HAP-1 (cell line): ENCODE results near the gene HIVEP1.
A peak's percentile ranks its signal among the peaks of the same experiment; 100 is the strongest.

Experiments
- DNase-seq, 2 experiments: peaks; one replicate each; pipeline ENCODE4 v3.0.0-alpha.2; 2016 to 2020; ENCODE audit warnings: low spot score in 2 of 2
- H3K27me3 ChIP-seq: fragments of 250-450 bp; sonication (Bioruptor Pico); 2 replicates; pipeline ENCODE4 v1.5.1; 2020; ENCODE audit warnings: low read depth, mild to moderate bottlenecking, moderate library complexity
- H3K36me3 ChIP-seq: fragments of 250-450 bp; sonication (Bioruptor Pico); replicated peaks from 2 replicates; pipeline ENCODE4 v1.5.1; 2020; ENCODE audit warnings: mild to moderate bottlenecking
- H3K4me1 ChIP-seq: fragments of 250-450 bp; sonication (Bioruptor Pico); 2 replicates; pipeline ENCODE4 v1.5.1; 2020; ENCODE audit warnings: mild to moderate bottlenecking
- H3K4me3 ChIP-seq: fragments of 250-450 bp; sonication (Bioruptor Pico); 2 replicates; pipeline ENCODE4 v1.5.1; 2020; ENCODE audit warnings: mild to moderate bottlenecking, moderate library complexity
- H3K9me3 ChIP-seq: fragments of 250-450 bp; sonication (Bioruptor Pico); 2 replicates; pipeline ENCODE4 v1.5.1; 2020; ENCODE audit warnings: mild to moderate bottlenecking, moderate library complexity
- in situ Hi-C: fragments of 300-500 bp; cut with MboI; formaldehyde crosslinking; loops from 3 replicates; pipeline ENCODE4 v1.14.3; 2020; ENCODE audit warnings: low sequenced_read_pairs, inconsistent platforms, mixed read lengths

The HIVEP1 gene

DNA sequence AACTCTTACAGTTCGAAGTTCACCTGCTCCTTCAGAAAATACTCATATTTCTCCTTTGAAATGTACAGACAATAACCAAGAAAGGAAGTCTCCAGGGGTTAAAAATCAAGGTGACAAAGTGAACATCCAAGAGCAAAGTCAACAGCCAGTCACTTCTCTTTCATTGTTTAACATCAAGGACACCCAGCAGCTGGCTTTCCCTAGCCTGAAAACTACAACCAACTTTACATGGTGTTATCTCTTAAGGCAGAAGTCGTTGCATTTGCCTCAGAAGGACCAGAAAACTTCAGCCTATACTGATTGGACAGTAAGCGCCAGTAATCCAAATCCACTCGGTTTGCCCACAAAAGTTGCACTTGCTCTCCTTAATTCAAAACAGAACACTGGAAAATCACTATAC, 113.3 kb downstream of the HIVEP1 start:
- in situ Hi-C loops = no loop called here
- H3K4me3 ChIP-seq = no peak overlapping the region
- H3K4me1 ChIP-seq = no peaks in the 10 kb centered on the region
- H3K27me3 ChIP-seq = no peaks in the 10 kb centered on the region
- H3K36me3 ChIP-seq = no peaks in the 10 kb centered on the region
- no peaks in the 10 kb centered on the region for H3K9me3 ChIP-seq
- DNase-seq = no peak

DNA sequence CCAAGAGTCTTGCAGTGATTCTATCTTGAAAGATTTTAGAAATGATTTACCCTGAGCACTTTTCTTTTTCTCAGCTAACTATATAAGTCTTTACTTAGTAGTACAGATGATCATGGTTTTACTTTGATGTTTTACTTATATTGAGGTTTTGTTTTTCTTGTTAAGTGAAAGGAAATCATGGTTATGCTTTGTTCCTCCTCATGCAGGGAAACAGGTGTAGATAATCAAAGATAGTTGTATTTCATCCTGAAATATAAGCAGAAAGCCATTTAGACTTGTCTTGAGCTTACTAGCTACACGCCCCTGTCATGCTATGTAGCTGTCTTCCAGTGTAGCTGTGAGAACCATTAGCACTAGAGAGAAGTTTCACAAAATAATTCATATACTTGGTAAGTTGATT, 113.9 kb downstream of the HIVEP1 start:
- in situ Hi-C loops = no loop called here
- H3K4me1 ChIP-seq = no peaks in the 10 kb centered on the region
- H3K27me3 ChIP-seq = no peaks in the 10 kb centered on the region
- no peak overlapping the region for H3K4me3 ChIP-seq
- no peak for DNase-seq
- H3K36me3 ChIP-seq = no peaks in the 10 kb centered on the region
- H3K9me3 ChIP-seq = no peaks in the 10 kb centered on the region

DNA sequence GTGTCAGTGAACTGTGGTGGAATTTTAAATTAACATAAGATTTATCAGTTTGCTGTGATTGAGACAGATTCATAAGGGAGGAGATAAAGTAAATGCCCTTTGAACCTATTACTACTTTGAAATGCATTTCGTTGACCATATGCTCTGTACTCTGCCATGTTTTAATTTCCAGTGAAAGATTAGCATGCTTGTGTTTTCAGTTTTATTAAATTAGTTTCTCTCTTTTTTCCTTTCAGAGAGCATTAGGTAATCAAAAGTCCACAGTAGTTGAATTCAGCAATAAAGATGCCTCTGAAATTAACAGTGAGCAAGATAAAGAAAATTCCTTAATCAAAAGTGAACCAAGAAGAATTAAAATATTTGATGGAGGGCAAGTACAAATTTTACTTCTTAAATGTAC, 117.4 kb downstream of the HIVEP1 start:
- H3K36me3 ChIP-seq = no peaks in the 10 kb centered on the region
- DNase-seq = no peak
- no peak overlapping the region for H3K4me3 ChIP-seq
- in situ Hi-C loops = no loop called here
- H3K9me3 ChIP-seq = no peaks in the 10 kb centered on the region
- H3K4me1 ChIP-seq = no peaks in the 10 kb centered on the region
- no peaks in the 10 kb centered on the region for H3K27me3 ChIP-seq

DNA sequence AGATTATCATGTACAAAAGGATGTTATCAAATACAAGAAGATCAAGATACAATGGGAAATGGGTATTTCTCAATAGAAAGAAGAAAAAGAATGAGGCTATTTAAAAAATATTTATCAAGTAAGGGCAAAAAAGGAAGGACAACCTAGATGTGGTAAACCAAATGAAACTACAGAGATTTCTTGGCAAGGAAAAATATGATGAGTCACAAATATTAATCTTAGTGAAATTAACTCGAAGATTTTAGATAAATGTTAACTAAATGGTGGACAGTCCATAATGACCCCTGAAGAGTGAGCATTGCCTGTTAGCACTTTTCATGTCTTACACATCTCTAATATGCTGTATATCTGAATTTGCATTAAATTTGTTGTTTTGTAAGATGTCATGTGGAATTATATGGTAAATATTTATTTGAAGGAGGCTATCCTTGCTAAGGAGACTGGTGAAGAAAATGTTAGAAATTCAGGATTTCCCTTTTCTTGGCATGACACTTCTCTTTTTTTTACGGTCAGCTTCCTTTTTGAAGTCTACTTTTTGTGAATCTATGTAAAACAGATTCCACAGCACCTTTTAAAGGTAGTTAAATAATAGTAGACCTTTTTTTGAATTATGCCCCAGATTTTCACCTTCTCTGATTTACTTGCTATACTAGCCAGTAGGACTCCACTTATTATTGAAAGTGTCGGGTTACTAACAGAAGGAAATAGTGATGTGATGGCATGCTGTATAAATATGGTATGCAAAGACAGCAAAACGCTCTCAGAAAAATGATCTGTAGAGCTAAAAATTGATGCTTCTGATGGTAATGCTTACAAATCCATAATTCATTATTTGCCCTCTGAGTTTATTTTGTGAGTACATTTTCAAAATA, 120.5 kb downstream of the HIVEP1 start:
- H3K4me1 ChIP-seq = no peaks in the 10 kb centered on the region
- H3K9me3 ChIP-seq = no peaks in the 10 kb centered on the region
- DNase-seq = no peak
- H3K27me3 ChIP-seq = no peaks in the 10 kb centered on the region
- no peak overlapping the region for H3K4me3 ChIP-seq
- H3K36me3 ChIP-seq = no peaks in the 10 kb centered on the region
- in situ Hi-C loops = no loop called here

DNA sequence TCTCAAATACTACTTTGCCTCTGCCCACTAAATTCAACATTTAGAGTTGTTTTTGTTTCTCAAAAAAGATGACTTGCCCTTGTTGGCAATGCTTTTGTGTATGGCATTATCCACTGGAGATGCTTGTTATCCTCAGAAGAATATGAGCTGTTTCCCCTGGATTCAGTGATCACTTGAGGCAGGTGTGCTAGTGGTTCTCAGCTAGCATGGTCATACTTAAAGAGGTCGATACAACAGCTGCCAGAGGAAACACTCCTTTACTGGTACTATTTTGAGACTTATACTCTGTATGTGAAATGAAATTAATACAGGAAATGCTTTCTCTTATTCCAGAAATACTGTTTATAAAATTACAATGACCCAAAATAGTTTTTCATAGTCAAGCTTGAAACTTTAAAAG, 122.5 kb downstream of the HIVEP1 start:
- Histone ChIP-seq H3K9me3 (no peaks in the 10 kb centered on the region), H3K27me3 (no peaks in the 10 kb centered on the region), H3K4me3 (no peak overlapping the region), H3K4me1 (no peaks in the 10 kb centered on the region), H3K36me3 (no peaks in the 10 kb centered on the region)
- DNase-seq = no peak
- in situ Hi-C loops = no loop called here

DNA sequence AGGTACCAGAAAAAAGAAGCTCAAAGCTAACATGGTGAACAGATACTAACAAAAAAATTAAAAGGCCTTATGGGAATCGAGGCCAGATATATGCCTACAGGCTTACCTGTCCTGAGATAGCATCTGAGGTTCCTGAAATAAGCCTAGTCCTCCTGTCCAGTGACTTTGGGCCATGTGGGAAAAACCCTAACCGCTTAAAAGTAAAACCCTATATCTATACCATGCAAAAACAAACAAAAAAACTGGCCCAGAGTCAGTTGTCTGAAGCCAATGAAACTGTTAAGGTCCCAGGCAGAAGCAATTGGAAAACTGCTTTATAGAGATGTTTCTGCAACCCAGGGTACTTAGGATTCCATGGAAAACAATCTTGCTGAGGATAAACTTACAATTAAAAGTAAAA, 122.9 kb downstream of the HIVEP1 start:
- Histone ChIP-seq H3K9me3 (no peaks in the 10 kb centered on the region), H3K4me1 (no peaks in the 10 kb centered on the region), H3K27me3 (no peaks in the 10 kb centered on the region), H3K36me3 (no peaks in the 10 kb centered on the region), H3K4me3 (no peak overlapping the region)
- in situ Hi-C loops = no loop called here
- no peak for DNase-seq

DNA sequence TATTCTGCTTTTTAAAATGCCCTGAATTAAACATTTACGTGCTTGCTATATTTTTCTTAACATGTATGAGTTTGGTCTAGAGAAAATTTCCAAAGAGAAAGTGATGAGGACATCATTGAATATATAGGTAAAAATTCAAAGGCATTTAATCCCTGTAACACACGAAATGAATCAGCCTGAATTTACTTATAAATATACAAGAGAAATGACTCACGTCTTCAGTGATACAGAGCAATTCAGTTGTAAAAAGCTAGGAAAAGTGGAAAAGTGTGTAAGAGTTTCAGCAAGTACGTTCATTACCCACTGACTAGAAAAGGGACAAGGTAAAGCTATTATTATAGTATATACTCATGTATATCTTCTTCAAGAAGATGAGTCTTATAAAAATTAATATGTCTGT, 124.8 kb downstream of the HIVEP1 start:
- Histone ChIP-seq H3K27me3 (no peaks in the 10 kb centered on the region), H3K4me1 (no peaks in the 10 kb centered on the region), H3K4me3 (no peak overlapping the region), H3K36me3 (no peaks in the 10 kb centered on the region), H3K9me3 (no peaks in the 10 kb centered on the region)
- in situ Hi-C loops = no loop called here
- no peak for DNase-seq

DNA sequence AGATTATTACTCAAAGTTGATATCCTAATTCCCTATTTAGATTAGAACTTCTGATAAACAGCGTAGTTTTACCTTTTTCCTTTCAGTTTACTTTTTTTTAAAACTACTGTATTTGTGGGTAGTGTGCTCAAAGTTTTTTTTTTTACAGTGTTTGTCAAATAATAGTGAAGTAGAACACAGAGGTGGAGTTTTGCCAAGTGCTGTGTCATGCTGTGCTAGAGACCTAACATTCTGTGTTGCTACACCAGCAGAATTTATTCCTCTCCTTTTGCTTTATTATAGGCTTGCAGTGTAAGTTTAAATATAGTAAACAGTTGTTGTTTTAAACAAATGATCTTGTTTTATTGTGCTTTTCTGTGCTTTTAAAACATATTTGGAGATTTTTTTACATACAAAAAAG, 125.4 kb downstream of the HIVEP1 start:
- no peak for DNase-seq
- no peaks in the 10 kb centered on the region for H3K9me3 ChIP-seq
- no peaks in the 10 kb centered on the region for H3K36me3 ChIP-seq
- in situ Hi-C loops = no loop called here
- no peak overlapping the region for H3K4me3 ChIP-seq
- H3K27me3 ChIP-seq = no peaks in the 10 kb centered on the region
- no peaks in the 10 kb centered on the region for H3K4me1 ChIP-seq

DNA sequence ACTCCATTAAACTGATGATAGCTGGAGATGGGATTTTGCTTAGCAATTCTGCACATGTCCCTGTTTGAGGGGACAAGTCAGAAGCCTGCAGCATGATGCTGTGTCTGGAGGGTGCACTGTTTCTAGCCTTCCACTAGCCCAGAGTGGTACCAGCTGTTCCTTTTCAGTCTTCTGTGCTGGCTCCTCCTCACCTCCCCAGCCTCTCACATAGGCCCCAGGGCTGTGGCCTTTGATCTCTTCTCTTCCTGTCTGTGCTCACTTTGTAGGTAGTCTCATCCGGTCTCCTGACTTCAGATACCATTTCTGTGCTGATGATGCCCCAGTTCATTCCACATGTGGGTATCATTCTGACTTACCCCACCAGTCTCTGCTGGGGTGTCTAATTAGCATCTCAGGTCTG, 126.3 kb downstream of the HIVEP1 start:
- Histone ChIP-seq H3K9me3 (no peaks in the 10 kb centered on the region), H3K4me1 (no peaks in the 10 kb centered on the region), H3K27me3 (no peaks in the 10 kb centered on the region), H3K4me3 (no peak overlapping the region), H3K36me3 (no peaks in the 10 kb centered on the region)
- in situ Hi-C loops = no loop called here
- DNase-seq = no peak

DNA sequence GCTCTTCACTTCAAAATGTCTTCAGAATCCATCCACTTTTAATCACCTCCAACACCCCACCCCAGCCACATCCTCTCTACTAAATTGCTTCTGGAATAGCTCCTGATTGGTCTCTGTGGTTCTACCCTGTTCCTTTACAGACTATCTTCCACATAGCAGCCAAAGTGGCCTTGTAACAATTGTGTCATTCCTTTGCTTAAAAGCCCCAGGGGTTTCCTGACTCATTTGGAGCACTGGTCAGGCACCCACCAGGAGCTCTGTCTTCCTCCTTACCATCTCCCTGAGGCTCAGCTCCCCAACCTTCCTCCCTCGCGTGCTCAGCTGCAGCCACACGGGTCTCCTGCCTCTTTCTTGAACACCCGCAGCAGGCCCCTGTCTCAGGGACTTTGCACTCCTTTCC, 126.8 kb downstream of the HIVEP1 start:
- in situ Hi-C loops = no loop called here
- no peaks in the 10 kb centered on the region for H3K36me3 ChIP-seq
- H3K27me3 ChIP-seq = no peaks in the 10 kb centered on the region
- no peaks in the 10 kb centered on the region for H3K4me1 ChIP-seq
- no peaks in the 10 kb centered on the region for H3K9me3 ChIP-seq
- no peak for DNase-seq
- H3K4me3 ChIP-seq = no peak overlapping the region

DNA sequence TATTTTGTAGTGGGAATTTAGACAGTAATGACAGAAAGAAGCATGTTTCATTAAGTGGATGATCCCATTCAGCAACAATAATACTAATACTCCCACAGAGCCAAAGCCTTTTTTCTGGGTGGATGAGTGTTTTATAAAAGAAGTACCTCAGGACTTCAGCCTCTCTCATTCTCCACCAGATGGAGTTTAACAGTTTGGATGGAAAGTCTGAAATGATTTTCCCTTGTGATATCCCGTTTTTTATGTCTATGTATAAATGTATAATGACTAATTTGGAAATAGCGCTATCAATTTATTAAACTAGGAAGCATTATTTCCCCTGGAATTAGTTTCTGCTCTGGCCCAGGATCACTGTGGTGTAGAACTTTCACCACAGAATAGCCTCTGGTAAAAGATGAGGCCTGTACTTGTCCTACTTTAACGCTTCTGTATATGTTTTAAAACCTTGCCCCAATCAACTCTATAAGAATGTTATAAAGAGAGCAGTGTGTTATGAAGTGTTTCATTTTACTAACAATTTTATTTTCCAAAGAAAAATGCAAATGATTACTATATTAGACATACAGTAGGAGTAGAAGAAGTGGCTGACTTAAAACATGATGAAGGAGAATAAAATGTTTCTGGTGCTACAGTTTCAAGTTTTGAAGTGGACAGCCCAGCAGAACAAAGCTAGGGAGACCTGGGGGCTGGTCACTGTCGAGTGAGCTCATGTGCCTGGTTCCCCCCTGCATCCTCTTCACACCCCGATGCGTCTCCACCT, 135.6 kb downstream of the HIVEP1 start:
- Histone ChIP-seq H3K4me3 (no peak overlapping the region), H3K36me3 (no peaks in the 10 kb centered on the region), H3K9me3 (no peaks in the 10 kb centered on the region), H3K27me3 (no peaks in the 10 kb centered on the region), H3K4me1 (peaks cover 9% of the 10 kb centered on the region)
- in situ Hi-C loops = no loop called here
- no peak for DNase-seq

DNA sequence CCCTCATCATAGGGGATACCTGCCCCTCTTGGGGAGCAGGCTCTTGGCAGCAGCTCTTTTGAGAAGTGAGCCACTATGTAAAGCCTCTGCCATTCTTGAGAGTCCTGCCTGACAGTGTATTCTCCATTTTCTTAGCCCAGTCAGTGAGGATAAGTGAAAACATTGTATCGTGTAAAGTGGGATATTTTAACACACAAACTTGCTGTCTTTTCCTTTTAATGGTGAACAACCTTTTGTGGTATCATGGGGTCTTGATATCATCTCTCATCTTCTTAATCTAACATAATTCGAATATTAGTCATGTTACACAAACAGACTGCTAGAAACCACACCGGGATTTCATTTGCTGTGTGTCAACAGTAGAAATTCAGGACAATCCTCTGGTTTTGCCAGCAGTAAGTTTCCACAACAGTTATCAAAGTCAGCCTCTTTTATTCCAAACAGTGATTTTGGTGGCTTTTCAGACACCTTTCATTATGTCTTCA, 136.2 kb downstream of the HIVEP1 start:
- DNase-seq = no peak
- Histone ChIP-seq H3K4me3 (no peak overlapping the region), H3K36me3 (no peaks in the 10 kb centered on the region), H3K4me1 (peaks cover 9% of the 10 kb centered on the region), H3K9me3 (no peaks in the 10 kb centered on the region), H3K27me3 (no peaks in the 10 kb centered on the region)
- in situ Hi-C loops = no loop called here

DNA sequence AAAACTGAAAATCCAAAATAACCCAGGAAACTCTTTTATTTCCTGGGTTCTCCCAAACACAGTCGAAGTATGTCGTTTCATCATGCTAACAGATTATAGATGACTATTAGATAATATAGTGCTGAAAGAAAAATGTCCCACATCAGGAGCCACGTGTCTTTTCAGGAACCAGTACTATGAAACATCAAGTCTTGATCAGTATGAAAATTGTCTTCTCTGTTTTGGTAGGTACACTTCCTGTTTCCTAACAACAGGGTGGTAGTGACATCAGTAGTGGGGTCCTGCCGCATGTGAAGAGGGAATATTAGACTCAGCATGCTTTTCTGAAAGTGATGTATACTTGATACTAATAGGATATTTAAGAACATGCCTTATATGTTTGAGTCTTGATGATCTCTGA, 136.7 kb downstream of the HIVEP1 start:
- in situ Hi-C loops = no loop called here
- Histone ChIP-seq H3K27me3 (no peaks in the 10 kb centered on the region), H3K4me1 (peaks cover 9% of the 10 kb centered on the region), H3K9me3 (no peaks in the 10 kb centered on the region), H3K36me3 (no peaks in the 10 kb centered on the region), H3K4me3 (no peak overlapping the region)
- no peak for DNase-seq

DNA sequence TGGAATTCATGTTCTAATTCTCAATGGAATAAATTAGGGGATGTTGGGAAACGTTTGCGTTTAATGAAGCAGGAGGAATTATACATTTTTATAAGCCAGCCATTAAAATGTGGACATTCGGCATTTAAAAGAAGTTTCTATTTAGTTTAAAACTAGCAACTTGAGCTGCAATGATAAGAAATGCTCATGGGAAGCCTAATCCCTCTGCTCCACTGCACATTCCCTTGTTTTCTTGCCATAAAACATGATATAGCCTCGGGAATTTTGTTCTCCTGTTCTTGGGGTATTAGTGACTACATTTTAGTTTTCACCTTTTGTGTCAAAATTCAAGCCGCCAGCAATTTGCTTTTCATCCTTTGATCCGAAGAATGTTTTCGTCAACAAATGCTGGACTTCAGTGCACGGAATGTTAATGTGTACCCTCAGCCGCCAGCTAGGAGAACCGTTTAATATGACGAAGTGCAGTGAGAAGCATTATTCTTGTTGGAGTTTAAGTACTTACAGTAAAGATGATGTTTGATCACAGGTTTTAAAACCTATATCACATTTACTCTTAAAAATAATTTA, 137.9 kb downstream of the HIVEP1 start:
- Histone ChIP-seq H3K36me3 (no peaks in the 10 kb centered on the region), H3K9me3 (no peaks in the 10 kb centered on the region), H3K27me3 (no peaks in the 10 kb centered on the region), H3K4me3 (no peak overlapping the region), H3K4me1 (peaks cover 9% of the 10 kb centered on the region)
- peak; percentile 52 to 83 for DNase-seq
- in situ Hi-C loops = no loop called here
